ENCODE results near the gene PRDM15.

DNA sequence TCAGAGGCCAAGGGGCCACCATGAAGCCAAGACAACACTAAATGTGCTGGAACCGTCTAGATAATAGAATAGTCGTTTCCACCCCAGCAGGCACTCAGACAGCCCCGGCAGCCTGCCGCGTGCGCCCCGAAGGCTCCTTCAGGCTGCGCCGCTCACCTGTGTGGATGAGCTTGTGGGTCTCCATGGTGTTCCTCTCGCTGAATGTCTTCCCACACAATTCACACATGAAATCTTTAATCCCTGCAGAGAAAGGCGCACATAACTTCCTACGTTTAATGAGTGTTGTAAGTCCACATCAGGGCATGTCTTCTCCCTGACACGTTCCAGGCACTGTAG is 68.6 kb downstream of the PRDM15 start:
- no peak for TF ChIP-seq CTCF (IDR thresholded peaks at IDR 0.05 in 8 of 11, conservative IDR thresholded peaks at IDR 0.05 in 3 of 11)
- no peak for TF ChIP-seq POLR2AphosphoS5 (IDR thresholded peaks at IDR 0.05)
- TF ChIP-seq POLR2A (IDR thresholded peaks at IDR 0.05): no peak
